HG03378 (cell line): ENCODE measurements around the gene BST1.
A peak's percentile ranks its signal among the peaks of the same experiment; 100 is the strongest.

Source experiments
- ATAC-seq: cut with Tn5 transposase; IDR thresholded peaks from one replicate; pipeline ENCODE4 v1.9.1; 2021; ENCODE audit warnings: mild to moderate bottlenecking, moderate library complexity; ENCODE audit not compliant: unreplicated experiment

Gene BST1

DNA sequence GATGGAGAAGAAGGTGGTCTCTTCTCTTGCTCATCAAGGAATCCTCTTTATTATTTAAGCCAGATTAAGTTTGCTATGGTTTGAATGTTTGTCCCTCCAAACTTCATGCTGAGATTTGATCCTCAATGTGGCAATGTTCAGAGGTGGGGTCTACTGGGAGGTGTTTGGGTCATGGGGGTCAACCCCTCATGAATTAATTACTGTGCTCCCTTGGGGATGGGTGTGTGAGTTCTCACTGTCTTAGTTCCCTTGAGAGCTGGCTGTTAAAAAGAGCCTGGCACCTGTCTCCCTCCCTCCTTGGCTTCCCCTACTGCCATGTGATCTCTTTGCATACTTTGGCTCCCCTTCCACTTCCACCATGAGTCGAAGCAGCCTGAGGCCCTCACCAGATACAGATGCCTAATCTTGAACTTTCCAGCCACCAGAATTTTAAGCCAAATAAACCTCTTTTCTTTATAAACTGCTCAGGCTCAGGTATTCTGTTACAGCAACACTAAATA is 39.3 kb downstream of the BST1 start:
- ATAC-seq = no peak

DNA sequence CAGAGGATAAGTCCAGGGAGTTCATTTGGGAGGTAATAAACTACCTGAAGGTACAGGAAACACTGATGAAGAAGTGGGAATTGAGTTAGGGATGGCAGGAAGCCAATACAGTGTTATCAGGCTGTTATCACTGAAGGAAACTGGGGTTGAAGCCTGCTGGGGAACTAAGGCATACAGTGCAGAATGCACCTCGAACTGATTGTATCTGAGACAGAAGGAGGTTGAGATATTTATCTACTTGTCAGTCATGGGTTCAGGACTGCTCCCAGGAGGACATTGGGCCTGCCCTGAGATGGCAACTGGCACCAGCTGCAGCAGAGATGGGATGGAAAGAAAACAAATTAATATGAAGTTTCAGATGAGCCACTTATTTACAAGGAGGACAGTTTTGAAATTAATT is 39.8 kb downstream of the BST1 start:
- ATAC-seq = no peak

DNA sequence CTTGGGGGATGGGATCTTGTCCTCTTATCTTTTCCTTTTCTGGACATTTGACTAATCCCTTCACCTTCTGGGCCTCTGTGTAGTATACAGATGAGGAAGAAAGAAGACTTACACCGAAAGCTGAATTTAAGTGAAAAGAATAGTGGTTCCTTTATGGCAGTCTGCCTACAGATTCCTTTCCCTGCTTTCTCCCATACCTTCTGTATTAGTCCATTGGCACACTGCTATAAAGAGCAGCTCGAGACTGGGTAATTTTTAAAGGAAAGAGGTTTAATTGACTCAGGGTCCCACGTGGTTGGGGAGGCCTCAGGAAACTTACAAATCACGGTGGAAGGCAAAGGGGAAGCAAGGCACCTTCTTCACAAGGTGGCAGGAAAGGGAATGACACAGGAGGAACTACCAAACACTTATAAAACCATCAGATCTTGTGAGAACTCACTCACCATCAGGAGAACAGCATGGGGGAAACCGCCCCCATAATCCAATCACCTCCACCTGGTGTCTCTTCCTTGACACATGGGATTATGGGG is 41.2 kb downstream of the BST1 start:
- no peak for ATAC-seq

DNA sequence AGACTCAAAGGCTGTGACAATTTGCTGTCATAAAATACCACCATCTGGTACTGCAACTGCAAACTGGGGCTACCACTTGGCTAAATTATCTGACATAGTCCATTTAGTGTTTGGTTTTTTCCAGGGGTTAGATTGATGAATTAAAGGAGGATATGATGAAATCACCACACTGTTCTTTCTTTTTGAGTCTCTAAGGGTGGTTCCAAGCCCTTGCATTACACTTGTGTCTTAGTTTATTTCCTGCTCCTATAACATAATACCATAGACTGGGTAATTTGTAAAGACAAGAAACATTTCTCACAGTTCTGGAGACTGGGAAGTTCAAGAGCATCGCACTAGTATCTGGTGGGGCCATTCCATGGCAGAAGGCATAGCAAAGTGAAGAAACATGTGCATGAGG is 43.2 kb downstream of the BST1 start:
- ATAC-seq = no peak

DNA sequence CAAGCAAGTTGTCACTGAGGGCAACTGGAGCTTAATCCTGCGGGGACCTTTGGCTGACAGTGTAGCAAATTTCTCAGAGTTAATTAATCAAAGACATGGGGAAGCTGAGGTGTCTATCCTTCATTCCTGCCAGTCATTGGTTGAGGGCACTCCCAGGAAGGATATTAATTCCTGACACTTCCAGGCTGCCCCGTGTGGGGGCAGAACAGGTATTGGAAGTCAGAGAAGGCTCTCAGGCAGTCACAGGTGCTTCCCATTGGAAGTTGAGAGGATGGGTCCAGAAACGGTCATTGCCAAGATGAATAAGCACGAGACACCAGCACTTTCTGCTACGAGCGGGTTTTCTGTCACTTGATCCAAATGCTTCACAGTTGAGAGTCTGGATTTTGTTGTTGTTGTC is 46.1 kb downstream of the BST1 start:
- ATAC-seq = no peak

DNA sequence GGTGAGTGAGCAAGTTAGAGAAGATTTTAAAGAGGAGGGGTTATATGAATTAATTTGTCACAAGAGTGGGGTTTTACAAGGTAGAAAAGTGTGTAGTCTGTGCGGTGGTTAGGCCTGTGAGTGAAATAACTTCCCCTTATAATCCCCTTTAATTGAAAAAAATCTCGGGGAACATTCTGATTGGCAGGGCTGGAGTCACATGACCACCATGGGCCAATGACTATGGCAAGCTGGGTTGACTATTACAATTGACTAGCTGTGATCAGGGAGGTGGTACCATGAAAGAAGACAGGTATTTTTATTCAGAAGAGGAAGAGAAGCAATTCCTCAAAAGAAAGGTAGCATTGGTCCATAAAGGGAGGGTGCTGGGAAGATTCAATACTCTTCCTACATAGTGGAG is 48.3 kb downstream of the BST1 start:
- ATAC-seq = no peak

DNA sequence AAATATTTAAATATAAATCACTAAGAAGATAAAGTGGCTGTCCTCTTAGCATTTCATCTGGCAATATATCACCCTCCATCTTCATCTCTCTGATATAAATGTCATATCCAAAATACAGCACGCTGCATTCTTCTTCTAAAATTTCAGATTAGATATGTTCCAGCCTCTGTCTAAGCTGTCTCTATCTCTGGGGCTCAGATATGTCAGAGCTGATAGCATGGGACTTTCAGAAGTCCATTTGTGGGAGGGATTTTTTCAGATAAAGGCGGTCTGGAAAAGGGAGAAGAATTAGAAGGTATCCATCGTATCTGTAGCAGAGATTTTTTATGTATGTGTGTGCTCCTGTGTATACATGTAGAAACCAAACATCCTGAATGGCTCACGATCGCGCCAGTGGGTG is 50.2 kb downstream of the BST1 start:
- ATAC-seq = no peak

DNA sequence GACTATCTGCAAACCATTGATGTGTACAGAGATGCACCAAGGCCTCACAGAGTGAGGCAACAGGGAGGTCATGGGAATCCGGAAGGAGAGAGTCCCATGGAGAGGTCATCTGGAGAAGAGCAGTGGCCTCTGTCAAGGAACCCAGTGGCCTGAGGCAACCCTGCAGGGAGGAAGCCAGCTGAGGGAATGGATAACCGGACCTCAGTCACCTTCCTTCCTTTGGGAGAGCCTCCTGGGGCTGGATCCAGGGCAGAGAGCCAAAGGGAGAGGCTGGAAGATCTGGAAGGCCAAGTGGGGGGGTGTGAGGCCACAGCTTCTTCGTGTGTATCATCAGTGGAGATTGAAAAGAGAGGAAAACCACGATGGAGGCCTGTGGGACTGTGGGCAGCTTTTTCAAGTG is 50.9 kb downstream of the BST1 start:
- ATAC-seq = no peak

DNA sequence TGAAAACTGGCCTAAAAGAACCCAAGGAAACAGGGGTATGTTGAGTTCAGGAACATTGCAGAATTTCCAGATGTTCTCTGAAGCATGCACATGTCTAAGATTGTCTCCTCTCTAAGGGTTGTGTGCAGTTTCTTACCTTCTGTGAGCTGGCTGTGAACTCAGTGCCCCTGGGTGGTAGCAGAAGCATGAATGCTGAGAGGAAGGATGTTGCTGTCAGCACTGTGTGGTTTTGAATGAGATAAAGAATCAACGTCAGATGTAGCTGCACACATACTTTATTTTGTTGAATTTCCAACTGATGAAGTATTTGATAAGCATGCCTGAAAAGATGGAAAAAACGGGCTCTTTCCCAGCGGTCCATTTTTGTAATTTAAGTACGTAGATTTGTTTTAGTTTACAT is 51.5 kb downstream of the BST1 start:
- no peak for ATAC-seq

DNA sequence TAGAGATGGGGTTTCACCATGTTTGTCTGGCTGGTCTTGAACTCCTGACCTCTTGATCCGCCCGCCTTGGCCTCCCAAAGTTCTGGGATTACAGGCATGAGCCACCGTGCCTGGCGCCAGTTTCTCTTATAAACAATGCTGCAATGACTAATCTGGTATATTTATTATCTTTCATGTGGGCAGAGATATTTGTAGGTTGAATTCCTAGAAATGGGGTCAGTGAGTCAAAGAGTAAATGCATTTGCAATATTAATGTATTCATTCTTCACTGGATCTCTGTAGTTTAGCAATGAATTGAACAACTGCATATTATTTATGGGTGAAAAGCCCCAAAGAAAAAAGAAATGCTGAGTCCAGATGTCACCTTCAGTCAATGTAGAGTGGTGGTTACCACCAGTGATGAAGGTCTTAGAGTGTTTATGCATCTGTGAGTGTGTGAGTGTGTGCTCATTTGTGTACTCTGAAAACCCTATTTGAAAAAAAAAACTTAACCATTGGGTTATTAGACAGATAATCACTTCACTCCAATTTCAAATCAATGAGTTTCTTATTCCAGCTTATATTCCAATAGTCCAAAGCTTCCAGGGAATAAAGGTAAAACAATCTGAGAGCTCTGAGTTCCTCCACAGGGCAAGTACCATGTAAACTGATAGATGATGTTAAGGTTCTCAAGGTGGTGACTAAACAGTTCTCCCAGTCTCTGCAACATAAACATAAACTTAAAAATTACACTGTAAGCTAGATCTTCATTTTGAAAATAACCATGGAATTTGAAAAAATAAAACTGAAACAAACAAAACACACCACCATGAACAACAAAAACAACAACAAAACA is 52.7 kb downstream of the BST1 start:
- no peak for ATAC-seq

DNA sequence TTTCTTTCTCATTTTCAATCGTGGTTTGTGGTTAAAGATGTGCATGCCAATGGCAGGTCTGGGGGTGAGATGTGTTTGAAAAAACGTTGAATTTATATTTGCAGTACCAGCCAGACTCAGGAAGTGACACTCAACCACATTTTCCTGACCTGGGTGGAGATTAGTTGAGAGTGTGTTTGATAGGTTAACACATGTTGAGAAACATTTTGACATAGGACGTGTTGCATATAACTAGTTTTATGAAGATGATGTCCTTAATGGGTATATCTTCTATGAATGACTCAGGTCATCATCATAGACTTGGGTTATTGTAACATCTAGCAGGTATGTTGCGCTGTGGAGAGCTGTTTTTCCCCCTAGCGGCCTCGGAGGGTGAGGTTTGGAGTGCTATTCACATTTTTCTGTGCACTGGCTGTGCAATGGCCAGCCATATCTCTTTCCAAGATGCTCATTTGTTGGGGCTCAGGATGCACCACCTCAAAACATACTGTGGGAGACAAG is 53.5 kb downstream of the BST1 start:
- peak; percentile 92 for ATAC-seq

DNA sequence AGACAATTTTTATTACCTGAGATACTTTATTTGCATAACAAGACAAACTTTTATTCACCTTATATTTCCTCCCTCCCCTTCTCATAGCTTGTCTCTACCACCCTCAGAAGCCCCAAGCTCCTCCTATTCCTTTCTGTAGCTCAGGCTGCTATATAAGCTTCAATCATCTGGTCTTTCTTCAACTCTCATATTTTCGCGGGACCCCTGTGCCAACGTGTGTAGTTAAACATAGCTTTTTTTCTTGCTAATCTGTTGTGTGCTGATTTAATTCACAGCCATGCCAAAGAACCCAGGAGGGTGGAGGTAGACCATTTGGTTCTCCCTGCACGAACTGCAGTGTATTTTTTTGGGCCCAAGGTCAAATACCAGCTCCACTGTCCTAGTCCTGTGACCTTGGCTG is 54.2 kb downstream of the BST1 start:
- ATAC-seq = no peak

DNA sequence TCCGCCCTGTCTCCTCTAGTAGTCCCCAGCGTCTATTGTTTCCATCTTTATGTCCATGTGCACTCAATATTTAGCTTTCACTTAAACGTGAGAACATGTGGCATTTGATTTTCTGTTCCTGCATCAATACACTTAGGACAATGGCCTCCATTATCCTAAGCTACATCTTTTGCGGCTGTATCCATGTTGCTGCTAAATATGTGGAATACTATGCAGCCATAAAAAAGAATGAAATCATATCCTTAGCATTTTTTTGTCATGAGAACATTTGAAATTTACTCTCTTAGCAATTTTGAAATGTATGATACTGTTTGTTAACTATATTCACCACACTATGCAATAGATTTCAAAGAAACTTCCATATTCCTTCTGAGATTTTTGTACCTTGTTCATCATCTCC is 55.4 kb downstream of the BST1 start:
- ATAC-seq = no peak

DNA sequence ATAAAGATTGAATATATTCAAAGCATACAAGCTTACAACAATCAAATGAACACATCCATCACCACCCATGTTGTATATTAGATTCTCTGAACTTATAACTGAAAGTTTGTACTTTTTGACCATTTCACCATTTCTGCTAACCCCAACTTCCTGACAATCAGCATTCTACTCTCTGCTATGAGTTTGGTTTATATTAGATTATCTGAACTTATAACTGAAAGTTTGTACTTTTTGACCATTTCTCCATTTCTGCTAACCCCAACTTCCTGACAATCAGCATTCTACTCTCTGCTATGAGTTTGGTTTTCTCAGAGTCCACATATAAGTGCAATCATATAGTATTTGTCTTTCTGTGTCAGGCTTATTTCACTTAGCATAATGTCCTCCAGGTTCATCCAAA is 59.6 kb downstream of the BST1 start:
- peak; percentile 47 for ATAC-seq

DNA sequence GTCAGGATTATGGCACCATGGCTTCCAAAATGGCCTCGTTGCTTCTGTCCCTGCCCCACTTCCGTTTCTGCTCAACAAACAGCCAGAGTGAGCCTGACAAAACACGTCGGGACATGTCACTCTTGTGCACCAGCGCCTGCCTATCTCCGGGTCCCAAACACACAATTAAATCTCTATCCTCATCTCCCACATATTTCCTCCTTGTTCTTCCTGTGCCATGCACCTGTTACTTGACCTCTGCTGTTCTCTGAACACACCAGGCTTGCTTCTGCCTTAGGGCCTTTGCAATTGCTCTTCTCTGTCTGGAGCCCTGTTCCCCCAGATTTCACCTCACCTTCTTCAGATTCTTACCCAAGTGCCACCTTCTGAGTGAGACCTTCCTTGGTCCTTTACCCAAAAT is 62.5 kb downstream of the BST1 start:
- ATAC-seq = no peak

DNA sequence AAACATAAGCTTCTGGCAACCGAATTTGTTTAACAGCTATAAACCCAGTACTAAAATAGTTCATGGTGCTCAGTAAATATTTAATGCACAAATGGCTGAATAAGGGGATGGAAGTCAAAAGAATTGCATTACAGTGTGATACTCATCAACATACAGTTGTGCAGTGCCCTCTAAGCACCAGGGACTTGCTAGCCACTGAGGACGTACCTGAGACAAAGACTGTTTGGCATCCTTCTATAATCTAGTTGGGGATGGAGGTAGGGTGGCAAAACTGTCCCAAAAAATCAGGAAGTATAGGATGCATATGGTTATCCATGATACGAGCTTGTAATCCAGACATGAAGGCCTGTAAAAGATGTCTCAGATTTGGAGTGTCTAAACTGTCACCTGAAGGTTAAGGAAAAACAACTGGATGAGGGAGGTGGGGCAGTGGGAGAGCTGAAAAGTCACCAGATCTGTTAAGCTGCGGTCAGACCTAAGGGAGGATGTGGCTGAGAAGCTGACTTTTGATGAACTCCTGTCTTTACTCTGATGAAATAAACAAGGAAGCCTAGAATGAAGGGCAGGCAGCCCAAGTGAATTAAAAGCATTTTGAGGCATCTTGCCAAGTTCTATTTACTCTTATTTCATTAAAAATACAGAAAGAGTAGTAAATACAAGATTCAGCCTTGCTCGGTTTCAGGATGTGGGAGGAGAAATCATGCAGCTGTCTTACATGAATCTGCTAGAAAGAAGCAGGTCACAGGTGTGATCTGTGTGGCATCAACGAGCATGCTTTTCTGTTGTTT is 63.2 kb downstream of the BST1 start:
- ATAC-seq = peak; percentile 60

DNA sequence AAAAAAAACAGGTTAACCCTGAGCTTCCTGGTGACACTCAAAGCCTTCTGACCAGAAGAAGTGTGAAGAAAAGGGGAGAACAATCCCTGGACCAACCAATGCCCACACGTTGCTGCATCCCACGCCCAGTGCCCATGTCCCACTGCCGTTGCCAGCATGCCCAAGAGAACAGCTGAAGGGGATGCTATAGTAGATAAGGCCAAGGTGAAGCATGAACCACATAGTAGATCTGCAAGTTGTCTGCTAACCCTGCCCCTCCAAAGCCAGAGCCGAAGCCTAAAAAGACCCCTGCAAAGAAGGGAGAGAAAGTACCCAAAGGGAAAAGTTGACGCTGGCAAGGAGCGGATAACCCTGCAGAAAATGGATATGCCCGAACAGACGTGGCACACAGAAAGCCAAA is 64.0 kb downstream of the BST1 start:
- ATAC-seq = no peak

DNA sequence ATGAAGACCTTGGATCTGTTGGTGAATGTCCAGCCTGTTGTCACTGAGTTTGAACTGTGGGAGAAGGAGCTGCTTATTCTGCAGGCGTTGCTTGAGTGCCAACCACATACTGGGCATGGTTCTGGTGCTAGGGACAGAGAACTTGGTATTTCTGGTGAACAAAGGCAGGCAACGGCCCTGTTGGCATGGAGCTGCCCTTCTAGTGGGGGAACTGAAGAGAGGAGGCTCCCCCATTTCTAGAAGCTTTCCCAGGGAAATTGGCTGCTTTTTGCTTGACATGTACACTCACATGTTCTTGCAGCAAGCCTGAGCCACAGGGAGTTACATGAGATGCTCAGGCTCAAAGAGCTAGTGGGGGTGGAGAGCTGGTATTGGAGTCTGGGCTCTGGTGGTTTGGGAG is 66.3 kb downstream of the BST1 start:
- ATAC-seq = no peak

DNA sequence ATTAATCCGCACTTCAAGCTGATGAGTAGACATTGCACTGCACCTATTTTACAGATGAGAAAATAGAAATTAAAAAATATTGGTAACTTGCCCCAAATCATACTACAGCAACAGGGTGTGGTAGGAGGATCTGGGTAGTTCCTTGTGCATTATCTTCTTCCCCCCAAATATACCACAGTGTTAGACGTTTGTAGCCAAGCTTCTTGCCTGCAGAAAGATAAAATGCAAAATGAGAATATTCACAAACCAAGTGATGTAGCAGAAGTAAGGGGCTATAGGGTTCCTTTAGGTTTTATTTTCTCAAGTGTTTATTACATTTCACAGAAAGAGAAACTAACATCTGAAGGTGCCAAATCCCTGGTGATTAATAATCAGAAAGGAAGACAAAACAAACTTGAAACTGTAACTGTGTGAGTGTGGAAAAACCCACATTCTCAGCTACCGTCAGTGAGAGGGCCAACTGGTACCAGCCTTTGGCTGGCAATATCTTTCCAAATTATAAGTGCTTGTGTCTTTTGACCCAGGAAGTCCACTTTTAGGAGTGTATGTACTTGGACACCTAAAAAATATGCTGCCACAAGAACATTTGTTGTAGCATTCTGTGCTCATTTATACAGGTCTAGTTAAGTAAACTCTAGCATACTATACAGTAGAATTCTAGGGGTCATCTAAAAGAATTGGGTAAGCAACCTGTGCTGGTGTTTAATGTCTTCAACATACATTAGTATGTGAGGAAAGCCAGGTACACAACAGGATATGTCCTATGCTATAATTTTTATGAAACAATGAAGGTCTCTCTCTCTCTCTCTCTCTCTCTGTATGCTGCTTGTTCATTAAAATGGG is 68.6 kb downstream of the BST1 start:
- peak; percentile 93 for ATAC-seq

DNA sequence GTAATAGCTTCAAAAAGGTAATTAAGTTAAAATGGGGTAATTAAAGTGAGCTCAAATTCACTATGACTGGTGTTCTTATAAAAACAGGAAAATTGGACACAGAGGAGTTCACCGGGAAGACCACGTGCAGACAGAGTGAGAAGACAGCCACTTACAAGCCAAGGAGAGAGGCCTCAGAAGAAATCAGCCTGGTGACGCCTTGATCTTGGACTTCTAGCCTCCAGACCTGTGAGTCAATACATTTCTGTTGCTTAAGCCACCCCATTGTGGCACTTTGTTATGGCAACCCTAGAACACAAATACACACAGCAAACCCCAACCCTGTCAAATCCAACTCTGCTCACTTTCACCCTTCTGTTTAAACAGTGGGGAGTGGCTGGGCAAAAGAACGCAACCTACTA is 71.2 kb downstream of the BST1 start:
- ATAC-seq = no peak
